ENCODE results near the gene LDHAL6A. TPM values are rescaled to one million over a fixed set of nuclear protein-coding genes. Genes with fewer than 3 reads are reported as not detected.
A peak's percentile ranks its signal among the peaks of the same experiment; 100 is the strongest.

The LDHAL6A gene
- total and polyA plus RNA-seq, 2 of the 13 experiments (the other 11 are each of a cell fraction or from before 2014, with no cell fraction given), result not detected

DNA sequence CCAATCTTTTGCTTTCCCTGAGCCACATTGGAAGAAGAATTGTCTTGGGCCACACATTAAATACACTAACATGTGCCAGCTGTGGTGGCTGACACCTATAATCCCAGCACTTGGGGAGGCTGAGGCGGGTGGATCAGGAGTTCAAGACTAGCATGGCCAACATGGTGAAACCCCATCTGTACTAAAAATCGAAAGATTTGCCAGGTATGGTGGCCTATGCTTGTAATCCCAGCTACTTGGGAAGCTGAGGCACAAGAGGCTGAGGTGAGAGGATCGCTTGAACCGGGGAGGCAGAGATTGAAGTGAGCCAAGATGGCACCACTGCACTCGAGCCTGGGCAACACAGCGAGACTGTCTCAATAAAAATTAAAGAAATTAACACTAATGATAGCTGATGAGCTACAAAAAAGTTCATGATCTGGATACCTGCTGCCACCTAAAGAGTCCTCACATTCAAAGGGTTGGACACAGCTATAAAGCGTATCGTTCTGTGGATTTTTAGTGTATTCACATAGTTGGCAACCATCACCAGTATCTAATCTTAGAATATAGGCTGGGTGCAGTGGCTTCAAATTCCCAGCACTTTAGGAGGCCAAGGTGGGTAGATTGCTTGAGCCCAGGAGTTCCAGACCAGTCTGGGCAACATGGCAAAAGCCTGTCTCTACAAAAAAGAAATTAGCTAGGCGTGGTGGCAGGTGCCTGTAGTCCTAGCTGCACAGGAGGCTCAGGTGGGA lies 46.9 kb upstream of the LDHAL6A start:
- DNase-seq (ENCODE audit: low spot score) (no peak), ATAC-seq (peak; percentile 25), FAIRE-seq (no peak)
- WGBS (ENCODE audit: low lambda C conversion rate), result 95% methylated on average over 9 of the region's 9 CpGs
- Histone ChIP-seq H3K4me2 (ENCODE audit: low read depth, low read length) (no peak overlapping the region), H3K9ac (ENCODE audit: insufficient read depth, low read depth, low read length) (no peak overlapping the region), H3K4me1 (ENCODE audit: insufficient read depth, low read length) (peaks cover 38% of the 10 kb centered on the region), H3K27me3 (ENCODE audit: control insufficient read depth in 1 of 2, insufficient read depth in 2 of 2, low read length in 2 of 2) (no peaks in the 10 kb centered on the region; a peak in 1 of 5 replicates), H3K36me3 (replicated peaks in 1 of 2; ENCODE audit: control insufficient read depth in 1 of 2, insufficient read depth in 2 of 2, low read length in 2 of 2) (peaks cover 11 to 12% of the 10 kb centered on the region in 2 experiments; a peak in 4 of 5 replicates), H4K20me1 (ENCODE audit: insufficient read depth, low read length) (peaks cover 44% of the 10 kb centered on the region), H3K9me3 (ENCODE audit: low read length) (no peaks in the 10 kb centered on the region), H2AFZ (ENCODE audit: low read length) (no peak overlapping the region), H3K4me3 (replicated peaks in 1 of 3; ENCODE audit: insufficient read depth in 1 of 3, low read depth in 2 of 3, low read length in 3 of 3) (no peak overlapping the region), H3K27ac (ENCODE audit: extremely low read length, insufficient read depth, low read length) (peak overlapping the region; percentile 28), H3K79me2 (ENCODE audit: insufficient read depth, low read length) (no peaks in the 10 kb centered on the region)
- POLR2A ChIA-PET, result interaction anchor here (1.1 to 1.3 kb wide), 2 partner anchors 13 to 14 kb away, joined by 3 to 4 read pairs; partner anchors contain the start of gene LDHA
- BruUV-seq (replicated peaks), result no TSS peak
- CTCF ChIA-PET (ENCODE audit: low intra/inter-chr PET ratio, low total read pairs), result no interaction called here
- intact Hi-C loops (cut with micrococcal nuclease; ENCODE audit: unreplicated experiment), result no loop called here
- in situ Hi-C loops (cut with HindIII; ENCODE audit: extremely low pct_ligation_motif_present, low pct_unique_long_range_greater_than_20kb), result no loop called here
- TF ChIP-seq ZNF552 (CRISPR knock-in tag; IDR thresholded peaks at IDR 0.05; ENCODE audit: borderline replicate concordance), result no peak
- TF ChIP-seq HOXA9 (CRISPR knock-in tag; IDR thresholded peaks at IDR 0.05; ENCODE audit: borderline replicate concordance), result no peak
- no peak for TF ChIP-seq ZNF296 (CRISPR knock-in tag; conservative IDR thresholded peaks at IDR 0.05)
- TF ChIP-seq SRY (CRISPR knock-in tag; IDR thresholded peaks at IDR 0.05), result no peak
- no peak for TF ChIP-seq MAFG (CRISPR knock-in tag; IDR thresholded peaks at IDR 0.05)
- TF ChIP-seq JUNB (CRISPR knock-in tag; IDR thresholded peaks at IDR 0.05; ENCODE audit: borderline replicate concordance), result no peak
- no peak for TF ChIP-seq CEBPB (IDR thresholded peaks at IDR 0.05; ENCODE audit: borderline replicate concordance, low read depth, low read length)
- TF ChIP-seq, protein P1, sequence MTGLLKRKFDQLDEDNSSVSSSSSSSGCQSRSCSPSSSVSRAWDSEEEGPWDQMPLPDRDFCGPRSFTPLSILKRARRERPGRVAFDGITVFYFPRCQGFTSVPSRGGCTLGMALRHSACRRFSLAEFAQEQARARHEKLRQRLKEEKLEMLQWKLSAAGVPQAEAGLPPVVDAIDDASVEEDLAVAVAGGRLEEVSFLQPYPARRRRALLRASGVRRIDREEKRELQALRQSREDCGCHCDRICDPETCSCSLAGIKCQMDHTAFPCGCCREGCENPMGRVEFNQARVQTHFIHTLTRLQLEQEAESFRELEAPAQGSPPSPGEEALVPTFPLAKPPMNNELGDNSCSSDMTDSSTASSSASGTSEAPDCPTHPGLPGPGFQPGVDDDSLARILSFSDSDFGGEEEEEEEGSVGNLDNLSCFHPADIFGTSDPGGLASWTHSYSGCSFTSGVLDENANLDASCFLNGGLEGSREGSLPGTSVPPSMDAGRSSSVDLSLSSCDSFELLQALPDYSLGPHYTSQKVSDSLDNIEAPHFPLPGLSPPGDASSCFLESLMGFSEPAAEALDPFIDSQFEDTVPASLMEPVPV (CRISPR knock-in tag; IDR thresholded peaks at IDR 0.05), result no peak
- TF ChIP-seq, protein P2, sequence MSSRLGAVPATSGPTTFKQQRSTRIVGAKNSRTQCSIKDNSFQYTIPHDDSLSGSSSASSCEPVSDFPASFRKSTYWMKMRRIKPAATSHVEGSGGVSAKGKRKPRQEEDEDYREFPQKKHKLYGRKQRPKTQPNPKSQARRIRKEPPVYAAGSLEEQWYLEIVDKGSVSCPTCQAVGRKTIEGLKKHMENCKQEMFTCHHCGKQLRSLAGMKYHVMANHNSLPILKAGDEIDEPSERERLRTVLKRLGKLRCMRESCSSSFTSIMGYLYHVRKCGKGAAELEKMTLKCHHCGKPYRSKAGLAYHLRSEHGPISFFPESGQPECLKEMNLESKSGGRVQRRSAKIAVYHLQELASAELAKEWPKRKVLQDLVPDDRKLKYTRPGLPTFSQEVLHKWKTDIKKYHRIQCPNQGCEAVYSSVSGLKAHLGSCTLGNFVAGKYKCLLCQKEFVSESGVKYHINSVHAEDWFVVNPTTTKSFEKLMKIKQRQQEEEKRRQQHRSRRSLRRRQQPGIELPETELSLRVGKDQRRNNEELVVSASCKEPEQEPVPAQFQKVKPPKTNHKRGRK (CRISPR knock-in tag; IDR thresholded peaks at IDR 0.05), result no peak
- TF ChIP-seq PAF1 (CRISPR knock-in tag; IDR thresholded peaks at IDR 0.05), result peak; percentile 92; the same call in 1 of the 2 replicates
- TF ChIP-seq, protein P3, sequence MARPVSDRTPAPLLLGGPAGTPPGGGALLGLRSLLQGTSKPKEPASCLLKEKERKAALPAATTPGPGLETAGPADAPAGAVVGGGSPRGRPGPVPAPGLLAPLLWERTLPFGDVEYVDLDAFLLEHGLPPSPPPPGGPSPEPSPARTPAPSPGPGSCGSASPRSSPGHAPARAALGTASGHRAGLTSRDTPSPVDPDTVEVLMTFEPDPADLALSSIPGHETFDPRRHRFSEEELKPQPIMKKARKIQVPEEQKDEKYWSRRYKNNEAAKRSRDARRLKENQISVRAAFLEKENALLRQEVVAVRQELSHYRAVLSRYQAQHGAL (CRISPR knock-in tag; IDR thresholded peaks at IDR 0.05; ENCODE audit: not compliant biosample characterization), result no peak
- TF ChIP-seq ZNF788 (CRISPR knock-in tag; IDR thresholded peaks at IDR 0.05; ENCODE audit: borderline replicate concordance), result no peak
- TF ChIP-seq JARID2 (CRISPR knock-in tag; IDR thresholded peaks at IDR 0.05; ENCODE audit: insufficient replicate concordance), result no peak
- no peak for TF ChIP-seq POGZ (CRISPR knock-in tag; IDR thresholded peaks at IDR 0.05)
- TF ChIP-seq GABPB1 (CRISPR knock-in tag; IDR thresholded peaks at IDR 0.05), result no peak
- no peak for TF ChIP-seq ZNF567 (CRISPR knock-in tag; IDR thresholded peaks at IDR 0.05; ENCODE audit: borderline replicate concordance)
- TF ChIP-seq NFE2L2 (IDR thresholded peaks at IDR 0.05; ENCODE audit: low read length), result no peak
- no peak for TF ChIP-seq ZFP62 (CRISPR knock-in tag; IDR thresholded peaks at IDR 0.05)
- no peak for TF ChIP-seq NR2F1 (CRISPR knock-in tag; IDR thresholded peaks at IDR 0.05)
- TF ChIP-seq ZFP36L2 (CRISPR knock-in tag; IDR thresholded peaks at IDR 0.05), result no peak
- no peak for TF ChIP-seq HNRNPK (IDR thresholded peaks at IDR 0.05; ENCODE audit: low read depth, low read length, poor library complexity, severe bottlenecking)

All from HepG2 (cell line).